Stimulated activated CD8-positive, alpha-beta memory T cell treated with anti-CD3 and anti-CD28 coated beads, Interleukin-15, amount 100 ng/mL, for 24 hours (primary cell): Measurements from ENCODE around the gene CLEC9A.

Experiments used
- DNase-seq: peaks from one replicate; pipeline ENCODE4 v3.0.0-alpha.2; 2020; ENCODE audit warnings: low read depth

CLEC9A gene

DNA sequence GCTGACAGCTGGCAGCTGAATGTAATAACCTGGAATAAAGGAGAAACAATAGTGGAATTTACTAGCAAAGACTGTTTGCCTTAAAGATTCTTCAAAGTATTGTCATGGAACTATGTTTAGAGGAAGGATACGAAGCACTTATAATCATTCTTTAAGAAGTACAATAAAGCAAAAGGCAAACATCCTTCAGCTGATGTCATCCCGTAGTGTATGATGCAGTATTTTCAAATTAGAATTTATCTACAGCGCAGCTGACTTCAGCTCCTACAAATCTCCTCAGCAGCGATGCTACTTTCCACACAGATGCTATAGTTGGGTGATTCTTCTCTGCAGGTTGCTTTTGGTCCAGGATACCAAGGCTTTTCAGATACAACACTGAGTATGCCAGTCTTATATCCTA is 36.8 kb downstream of the CLEC9A start:
- no peak for DNase-seq

GRCh38 chr12:10067942-10068341 is 37.5 kb downstream of the CLEC9A start:
- DNase-seq, result no peak

DNA sequence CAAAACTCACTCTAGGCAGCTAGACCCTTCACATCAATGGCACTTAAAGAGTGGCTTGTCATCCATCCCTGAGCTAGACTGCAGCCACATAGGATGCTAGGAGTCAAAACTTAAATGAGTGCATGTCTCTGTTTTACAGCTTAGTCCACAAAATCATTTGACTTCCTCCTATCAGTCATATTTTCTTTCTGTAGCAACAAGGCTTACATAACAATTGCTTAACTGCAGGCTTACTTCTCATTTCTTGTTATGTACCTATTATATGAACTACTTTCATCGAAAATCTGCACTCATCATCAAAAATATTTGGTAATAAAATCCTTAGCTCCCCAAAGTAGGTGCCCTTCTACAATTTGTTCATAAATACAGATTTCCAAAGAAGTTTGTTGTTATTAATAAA is 38.2 kb downstream of the CLEC9A start:
- DNase-seq, result no peak

DNA sequence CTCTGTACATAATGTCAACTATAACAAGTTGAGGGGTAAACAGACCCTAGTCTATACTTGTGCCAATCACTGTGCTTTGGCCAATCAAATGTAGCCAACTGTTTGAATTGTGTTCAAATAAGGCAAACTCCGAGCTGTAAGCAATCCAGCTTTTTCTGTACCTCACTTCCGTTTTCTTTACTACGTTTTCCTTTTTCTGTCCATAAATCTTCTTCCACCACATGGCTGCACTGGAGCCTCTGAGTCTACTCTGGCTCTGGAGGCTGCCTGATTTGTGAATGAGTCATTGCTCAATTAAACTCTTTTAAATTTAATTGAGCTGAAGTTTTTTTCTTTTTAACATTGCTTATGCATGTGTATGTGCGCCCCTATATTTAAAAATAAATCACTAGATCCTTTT is 38.6 kb downstream of the CLEC9A start:
- no peak for DNase-seq

DNA sequence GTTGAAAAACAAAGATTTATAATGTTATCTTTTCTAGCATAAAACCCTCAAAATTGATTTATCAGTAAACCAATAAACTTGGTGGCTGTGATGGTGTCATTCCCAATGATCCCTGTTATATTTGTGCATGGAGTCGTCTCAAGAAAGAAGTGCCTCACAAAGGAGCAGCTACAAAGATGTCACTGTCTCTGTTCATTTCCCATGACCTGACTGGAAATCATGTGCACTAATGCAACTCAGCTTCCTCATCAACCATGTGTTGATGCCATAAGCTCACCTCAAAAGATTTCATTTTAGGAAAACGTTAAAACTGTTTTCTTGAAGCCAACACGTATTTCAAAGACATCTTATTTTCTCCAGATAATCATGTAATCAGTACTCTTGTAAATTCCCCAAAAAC is 39.5 kb downstream of the CLEC9A start:
- DNase-seq, result no peak

- DNase-seq, result no peak
Observed at GRCh38 chr12:10070380-10070779, 39.9 kb downstream of the CLEC9A start.

DNA sequence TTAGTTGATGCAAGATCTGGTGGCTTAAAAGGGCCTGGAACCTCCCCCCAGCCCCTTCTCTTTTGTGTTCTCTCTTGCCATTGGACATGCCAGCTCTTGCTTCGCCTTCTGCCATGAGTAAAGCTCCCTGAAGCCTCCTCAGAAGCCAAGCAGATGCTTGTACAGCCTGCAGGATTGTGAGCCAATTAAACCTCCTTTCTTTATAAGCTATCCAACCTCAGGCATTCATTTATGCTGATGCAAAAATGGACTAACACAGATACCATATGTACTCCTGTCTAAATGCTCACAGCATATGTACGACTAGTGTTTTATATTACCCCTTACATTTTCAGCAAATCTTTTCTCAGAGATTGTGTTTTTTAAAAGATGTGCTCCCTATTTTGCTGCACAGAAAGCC is 41.6 kb downstream of the CLEC9A start:
- DNase-seq, result no peak

DNA sequence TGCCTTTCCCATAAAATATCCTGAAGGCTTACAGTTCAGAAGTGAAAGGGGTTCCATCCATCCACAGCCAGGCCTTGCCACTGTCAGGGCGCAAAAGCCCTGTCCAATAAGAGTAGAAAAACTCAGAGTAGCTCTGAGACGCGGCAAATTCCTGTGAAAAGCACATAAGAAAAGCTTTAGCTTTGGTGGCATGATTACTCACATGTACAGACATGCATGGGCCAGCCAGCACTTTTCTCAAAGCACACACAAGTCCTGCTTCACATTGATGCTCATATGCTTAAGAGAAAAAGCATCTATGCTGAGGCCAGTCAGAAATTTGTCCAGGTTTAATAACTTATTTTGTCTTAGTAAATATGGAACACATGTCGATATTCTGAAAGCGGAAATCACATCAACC is 42.8 kb downstream of the CLEC9A start:
- DNase-seq, result no peak

- no peak for DNase-seq
Observed at GRCh38 chr12:10075451-10075850, 45.0 kb downstream of the CLEC9A start.

DNA sequence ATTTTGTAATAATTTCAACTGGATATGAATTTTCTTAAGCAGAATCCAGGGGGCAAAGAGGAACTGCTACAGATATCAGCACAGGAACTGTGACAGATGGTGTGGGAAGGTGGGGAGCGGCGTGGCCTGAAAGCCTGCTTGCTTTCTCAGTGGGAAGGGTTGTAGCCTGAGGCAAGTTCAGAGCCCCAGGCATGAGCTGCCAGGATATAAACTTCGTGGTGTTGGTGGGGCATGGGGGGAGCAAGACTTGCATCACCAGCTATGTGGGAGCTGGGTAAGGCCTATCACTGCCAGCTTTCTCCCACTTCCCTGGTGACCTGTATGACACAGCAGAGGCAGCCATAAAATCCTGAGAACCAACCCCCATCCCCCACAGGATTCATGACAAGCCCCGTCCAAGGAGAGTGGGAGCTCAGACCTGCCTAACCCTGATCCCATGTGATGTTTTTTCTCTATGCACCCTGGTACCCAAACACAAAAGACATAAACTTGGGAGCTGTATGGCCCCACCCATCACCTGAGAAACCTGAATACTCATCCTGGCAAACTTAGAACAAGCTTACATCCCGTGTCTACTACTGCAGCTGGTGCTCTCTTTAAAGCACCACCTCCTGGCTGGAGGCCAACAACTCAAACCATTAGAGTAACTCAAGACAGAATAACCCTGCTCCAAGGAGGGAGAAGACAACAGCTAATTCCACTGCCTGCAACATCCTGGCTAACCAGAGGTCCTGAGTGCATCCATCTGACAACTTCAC is 51.8 kb downstream of the CLEC9A start:
- DNase-seq, result no peak

DNA sequence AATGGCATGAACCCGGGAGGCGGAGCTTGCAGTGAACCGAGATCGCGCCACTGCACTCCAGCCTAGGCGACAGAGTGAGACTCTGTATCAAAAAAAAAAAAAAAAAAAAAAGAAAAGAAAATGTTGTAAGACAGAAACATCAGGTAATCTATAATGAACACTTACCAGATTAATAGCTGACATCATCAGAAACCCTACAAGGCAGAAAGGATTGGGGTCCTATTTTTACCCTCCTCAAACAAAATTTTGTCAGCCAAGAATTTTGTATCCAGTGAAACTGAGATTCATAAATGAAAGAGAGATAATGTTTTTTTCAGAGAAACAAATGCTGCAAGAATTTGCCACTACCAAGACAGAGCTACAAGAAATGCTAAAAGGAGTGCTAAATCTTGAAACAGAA is 54.3 kb downstream of the CLEC9A start:
- DNase-seq, result no peak

DNA sequence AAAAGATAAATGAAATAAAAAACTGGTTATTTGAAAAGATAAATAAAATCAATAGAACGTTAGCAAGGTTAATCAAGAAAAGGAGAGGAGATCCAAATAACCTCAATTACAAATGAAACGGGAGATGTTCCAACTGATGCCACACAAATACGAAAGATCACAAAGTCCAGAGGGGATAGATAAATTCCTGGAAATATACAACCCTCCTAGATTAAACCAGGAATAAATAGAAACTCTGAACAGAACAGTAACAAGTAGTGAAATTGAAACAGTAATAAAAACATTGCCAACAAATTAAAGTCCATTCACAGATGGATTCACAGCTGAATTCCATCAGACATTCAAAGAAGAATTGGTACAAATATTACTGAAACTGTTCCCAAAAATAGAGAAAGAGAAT is 55.9 kb downstream of the CLEC9A start:
- no peak for DNase-seq

DNA sequence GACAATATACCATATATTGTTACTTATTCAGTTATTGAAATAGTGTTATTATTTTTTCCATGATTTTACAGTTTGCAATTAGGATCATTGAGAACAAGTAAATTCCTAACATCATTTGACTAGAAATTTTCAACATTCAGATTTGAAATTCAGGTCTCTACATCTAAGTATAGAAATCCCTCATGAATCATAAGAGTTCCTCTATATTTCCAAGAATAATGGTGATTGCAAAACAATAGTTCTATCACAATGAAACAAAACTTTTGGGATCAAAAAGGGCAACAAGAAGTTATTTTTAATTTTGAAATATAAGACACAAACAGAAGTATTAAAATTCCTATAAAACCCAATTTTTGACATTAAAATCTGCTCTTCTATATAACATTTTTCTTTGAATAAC is 57.5 kb downstream of the CLEC9A start:
- DNase-seq, result no peak

DNA sequence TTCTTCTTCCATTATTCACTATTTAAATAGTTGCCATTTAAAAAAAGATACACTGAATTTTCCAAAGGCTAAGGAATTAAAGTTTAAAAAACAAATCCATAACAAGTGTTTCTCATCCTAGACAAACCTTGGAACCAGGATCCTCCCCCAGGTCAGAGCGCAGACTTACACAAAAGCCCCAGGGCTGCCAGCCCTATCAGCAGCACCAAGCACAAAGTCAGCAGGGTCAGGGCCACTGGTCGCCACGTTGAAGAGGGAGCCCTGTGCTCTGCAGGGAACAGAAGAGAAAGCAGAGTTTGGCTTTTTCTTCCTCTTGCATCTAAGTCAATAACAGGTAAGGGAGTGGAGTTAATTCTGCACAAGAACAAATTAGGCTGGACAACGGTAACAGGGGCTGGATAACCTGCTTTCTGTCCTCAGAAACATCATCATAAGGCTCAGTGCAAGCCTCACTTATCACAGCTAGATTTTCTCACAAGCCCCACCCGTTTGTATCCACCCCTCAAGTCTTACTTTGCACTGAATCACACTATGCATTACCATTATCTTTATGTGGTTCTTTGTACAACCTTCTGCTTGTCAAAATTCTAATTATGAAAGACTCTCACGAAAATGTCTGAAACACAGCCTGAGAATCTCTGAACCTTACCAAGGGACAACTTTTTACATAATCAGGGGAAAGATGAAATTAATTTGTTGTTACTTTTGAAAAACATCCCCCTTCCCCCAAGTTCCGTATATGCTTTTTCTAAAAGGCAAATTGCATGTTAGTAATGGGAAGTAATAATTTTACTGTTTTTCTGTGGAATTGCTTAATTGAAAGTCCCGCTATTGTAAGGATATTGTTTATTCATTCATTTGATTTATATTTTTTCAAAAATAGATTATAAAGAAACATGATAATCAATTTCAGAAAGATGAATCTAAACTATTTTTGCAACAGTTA is 58.7 kb downstream of the CLEC9A start:
- no peak for DNase-seq

DNA sequence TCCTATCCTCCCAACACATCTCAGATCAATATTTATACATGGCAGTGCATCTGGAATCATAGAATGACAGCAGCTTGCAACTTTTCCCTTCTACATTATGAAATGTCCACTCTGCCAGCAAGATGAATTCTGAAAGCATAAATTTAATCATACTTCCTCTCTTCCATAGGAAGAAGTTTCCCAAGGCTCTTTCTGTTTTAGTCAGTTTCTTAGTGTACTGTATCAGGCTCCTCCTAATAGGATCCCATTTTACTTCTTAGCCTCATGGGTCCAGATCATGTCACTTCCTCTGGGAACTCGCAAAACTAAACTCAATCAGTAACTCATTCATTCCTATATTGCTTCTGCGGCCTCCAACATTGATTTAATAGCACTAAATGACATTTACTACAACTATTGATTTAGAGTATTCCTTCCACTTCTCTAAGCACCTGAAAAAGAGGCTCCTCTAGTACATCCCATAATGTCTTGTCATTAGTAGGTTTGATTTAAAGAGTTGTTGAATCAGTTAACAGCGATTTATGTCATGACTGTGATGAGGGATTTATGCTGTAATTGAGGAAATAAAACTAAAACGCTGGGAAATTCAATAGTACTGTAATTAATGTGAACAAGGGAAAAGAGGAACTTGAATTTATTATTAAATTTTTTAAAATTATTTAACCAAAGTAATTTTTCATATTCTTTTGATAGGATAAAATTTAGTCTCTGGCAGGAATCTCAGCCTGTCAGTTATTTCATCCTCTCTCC is 64.3 kb downstream of the CLEC9A start:
- DNase-seq, result no peak

DNA sequence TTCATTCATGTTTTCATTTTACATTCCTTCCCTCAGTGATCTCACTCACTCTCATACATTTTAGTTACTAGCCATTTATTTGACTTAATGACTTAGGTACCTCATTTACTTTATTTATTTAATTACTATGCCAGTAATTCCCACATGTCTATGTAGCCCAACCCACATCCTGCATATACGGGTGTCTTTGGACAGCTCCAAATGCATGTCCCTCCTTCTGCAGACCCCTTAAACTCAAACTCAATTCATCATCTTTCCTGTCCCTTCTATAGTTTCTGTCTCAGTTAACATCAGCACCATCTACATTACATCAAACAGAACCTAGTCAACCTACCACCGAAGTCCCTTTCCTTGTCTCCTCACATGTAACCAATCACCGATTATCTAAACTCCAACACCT is 65.5 kb downstream of the CLEC9A start:
- DNase-seq, result no peak

GRCh38 chr12:10097521-10097920 is 67.0 kb downstream of the CLEC9A start:
- DNase-seq, result no peak

GRCh38 chr12:10098791-10099190 is 68.3 kb downstream of the CLEC9A start, which contains the start of gene CLEC1A:
CLEC1A (minus strand) TSS chr12:10098985; CDS start chr12:10098922, 63 bp downstream.
- DNase-seq, result no peak

- DNase-seq, result no peak
Observed at GRCh38 chr12:10101042-10101579, 70.6 kb downstream of the CLEC9A start.

- no peak for DNase-seq
Observed at GRCh38 chr12:10101648-10102220, 71.3 kb downstream of the CLEC9A start.

DNA sequence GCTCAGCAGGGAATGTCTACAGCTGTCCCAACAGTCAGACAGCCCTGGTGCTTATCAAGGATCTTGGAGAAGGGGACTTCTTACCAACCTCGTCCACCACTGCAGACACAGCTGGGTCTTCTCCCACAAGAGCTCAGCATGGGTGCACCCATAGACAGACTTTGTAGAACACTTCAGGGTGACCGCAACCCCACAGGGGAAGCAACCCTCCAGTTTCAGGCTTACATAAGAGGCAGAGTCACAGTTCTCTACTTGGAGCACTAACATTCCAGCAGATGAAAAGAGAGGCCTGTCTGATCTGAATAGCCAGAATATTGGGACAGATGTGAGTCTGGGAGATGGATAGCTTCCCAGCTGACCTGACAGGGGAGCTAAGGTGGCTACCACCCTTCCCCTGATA is 71.8 kb downstream of the CLEC9A start:
- no peak for DNase-seq
